ENCODE measurements around the gene USP3.

The USP3 gene

DNA sequence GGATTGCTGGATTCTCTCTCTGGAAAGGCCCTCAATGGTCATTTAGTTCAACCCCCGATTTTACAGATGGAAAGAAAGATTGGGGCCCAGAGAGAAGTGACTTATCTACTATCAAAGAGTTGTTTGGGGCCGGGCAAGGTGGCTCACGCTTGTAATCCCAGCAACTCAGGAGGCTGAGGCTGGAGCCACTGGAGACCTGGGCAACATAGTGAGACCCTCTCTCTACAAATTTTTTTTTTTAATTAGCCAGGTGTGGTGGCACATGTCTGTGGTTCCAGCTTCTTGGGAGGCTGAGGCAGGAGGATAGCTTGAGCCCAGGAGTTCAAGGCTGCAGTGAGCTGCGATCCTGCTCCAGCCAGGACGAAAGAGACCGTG lies 5.2 kb upstream of the USP3 start:
- DNase-seq: no peak

DNA sequence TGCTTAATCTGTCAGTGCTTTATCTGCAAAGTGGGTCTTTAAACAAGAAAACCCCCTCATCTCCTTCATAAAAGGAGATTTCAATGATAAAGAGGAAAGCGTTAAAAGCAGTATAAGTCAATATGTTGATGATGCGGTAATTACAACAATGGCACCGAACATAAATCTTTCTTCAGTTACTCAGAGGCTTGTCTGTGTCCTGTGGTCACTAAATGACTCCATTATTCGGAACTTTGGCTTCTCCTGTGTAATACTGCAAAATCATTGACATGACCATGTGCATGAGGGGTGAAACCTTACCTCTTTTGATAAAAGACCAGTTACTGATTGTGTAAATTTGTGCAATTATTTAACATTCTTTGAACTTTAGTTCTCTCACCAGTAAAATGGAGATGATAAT lies 4.8 kb upstream of the USP3 start:
- DNase-seq: no peak

GRCh38 chr15:63500265-63501250 lies 3.8 kb upstream of the USP3 start:
- DNase-seq: no peak

DNA sequence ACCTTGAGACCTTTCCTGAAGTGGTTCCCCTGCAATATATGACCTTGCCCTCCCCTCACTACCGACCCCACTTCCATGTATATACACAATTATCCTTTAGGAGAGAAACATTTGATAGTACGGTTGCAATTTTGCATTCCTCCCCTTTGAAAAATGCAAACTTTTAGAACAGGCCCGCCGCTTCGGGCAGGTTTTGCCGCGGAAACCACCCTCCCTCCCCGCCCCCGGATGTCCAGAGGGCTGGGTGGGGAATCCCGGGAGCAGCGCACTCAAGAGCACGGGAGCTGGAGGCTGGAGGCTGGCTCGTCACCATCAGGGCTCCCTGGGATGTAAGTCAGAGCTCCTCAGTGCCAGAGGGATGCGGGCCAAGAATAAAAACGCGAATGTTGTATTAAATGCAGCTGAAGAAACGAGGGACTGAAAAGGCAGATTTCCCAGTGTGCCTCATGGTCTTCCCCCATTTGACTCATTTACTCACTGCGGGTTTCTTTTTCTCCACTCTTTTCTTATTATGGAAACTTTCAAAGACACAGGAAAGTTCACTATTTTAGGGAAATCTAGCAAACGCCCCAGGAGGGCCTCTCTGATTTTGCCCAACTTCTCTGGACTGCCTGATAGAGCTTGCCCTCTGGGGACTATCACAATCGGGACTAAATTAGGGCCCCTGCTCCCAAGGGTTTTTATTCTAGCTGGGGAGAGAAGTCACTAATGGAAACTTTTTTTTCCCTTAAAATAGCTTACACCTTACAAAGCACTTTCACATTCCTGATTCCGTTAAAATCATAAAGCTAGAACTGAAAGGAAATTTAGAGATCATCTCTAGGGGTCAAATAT lies 2.9 kb upstream of the USP3 start:
- peak; percentile 51 for DNase-seq

- DNase-seq: no peak
These were observed 2.1 kb upstream of the USP3 start for GRCh38 chr15:63502137-63502766.

- peak; percentile 86 for DNase-seq
These were observed 1.3 kb upstream of the USP3 start for GRCh38 chr15:63502843-63503738.

DNA sequence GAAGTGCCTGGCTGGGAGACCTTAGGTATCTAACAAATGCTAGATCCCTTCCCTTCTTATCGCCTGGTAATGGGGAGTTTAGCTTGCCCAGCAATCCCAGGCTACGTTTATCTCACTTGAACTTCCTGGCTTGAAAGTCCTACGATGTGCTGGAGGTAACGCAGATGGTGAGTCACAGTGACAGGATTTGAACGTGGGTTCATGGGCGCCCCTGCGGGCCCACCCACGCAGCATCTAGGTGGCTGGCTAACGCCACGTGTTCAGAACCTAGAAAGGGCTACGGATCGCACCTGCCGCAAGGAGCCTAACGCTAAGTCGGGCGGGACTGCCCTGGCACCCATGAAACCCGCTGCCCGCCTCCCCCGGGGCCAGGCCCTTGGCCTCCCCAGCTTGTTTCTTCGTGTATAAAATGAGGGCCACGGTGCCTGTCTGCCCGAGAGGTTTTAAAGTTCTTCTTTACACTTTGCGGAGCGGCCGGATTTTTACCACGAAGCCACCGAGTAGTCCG lies 600 bp upstream of the USP3 start:
- peak; percentile 91 for DNase-seq

DNA sequence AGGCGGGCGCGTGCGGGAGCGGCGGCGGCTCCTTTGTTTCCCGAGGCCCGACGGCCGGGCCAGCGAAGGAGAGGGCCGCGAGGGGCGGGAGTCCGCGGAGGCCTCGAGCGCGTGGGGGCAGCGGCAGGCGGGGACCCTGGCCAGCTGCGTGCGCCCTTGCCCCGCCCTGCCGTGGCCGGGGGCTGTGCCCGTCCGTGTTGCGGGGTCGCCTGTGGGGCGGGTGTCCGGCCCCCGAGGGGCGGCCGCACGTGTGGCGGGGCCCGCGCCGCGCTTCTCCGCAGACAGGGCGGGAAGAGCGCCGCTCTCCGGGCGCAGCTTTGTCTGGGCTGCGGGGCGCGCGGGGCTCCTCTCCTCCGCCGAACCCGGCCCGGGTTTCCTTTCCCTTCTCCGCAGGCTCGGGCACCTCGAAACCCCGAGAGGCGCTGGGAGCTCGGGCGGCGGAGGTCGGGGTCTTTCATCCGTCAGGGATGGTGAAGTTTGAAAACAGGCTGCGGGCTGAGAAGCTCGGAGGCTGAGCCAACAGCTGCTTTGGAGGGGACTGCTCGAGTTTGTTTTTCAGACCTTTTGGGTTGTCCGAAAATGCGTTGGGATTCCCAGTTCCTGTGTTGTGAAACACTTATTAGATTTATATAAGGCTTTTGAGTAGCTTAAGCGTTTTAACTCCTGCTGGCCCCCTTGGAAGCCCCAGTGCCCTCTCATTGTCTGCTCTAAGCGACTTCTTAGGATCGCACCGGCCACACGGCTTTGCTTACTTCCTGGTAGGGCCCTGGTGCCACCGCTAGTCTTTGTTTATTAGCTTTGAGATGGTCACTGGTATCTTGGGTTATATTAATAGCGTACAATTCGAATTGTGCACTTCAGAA lies 817 bp downstream of the USP3 start:
- peak; percentile 64 for DNase-seq

DNA sequence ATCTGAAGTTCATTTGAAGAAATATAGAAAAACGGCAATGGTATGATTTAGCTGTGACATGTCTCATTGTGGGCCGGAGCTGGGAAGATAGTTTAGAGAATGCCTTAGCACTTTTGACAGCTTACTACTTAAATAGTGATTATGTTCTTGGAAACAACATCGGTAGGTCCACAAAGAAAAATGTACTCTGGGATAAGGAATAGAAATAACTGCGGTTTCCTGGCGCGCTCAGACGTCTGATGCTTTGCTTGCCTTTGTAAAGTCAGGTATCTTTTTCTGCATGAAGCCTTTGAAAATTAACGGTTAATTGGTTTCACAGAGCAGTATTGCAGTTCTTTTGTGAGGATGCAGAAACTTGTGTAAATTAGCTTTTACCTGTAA lies 1.4 kb downstream of the USP3 start:
- no peak for DNase-seq

GRCh38 chr15:63506537-63507035 lies 2.2 kb downstream of the USP3 start:
- DNase-seq: peak; percentile 40

- DNase-seq: no peak
These were observed 3.8 kb downstream of the USP3 start for GRCh38 chr15:63507878-63508818.

- no peak for DNase-seq
These were observed 4.9 kb downstream of the USP3 start for GRCh38 chr15:63509056-63509954.

GRCh38 chr15:63509955-63510940 lies 5.9 kb downstream of the USP3 start:
- no peak for DNase-seq

DNA sequence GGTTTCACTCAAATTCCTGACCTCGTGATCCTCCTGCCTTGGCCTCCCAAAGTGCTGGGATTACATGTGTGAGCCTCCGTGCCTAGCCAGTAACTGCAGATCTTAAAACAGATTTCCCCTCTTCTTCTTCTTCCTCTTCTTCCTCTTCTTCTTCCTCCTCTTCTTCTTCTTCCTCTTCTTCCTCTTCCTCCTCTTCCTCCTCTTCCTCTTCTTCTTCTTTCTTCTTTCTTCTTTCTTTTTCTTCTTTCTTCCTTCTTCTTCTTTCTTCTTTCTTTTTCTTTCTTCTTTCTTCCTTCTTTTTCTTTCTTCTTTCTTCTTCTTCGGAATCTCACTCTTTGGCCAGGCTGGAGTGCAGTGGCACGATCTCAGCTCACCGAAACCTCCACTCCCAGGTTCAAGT lies 7.8 kb downstream of the USP3 start:
- DNase-seq: no peak

DNA sequence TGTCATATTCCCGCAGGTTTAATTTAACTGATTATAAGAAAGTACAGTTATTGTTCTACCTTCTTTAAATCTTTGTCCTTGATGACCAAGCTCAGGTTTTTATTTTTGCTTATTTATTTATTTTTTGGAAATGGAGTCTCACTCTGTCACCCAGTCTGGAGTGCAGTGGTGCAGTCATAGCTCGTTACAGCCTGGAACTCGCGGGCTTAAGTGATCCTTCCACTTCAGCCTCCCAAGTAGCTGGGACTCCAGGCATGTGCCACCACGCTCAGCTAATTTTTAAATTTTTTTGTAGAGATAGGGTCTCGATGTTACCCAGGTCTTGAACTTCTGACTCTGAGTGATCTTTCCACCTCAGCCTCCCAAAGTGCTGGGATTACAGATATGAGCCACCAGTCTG lies 8.9 kb downstream of the USP3 start:
- DNase-seq: no peak

GRCh38 chr15:63513728-63514127 lies 9.3 kb downstream of the USP3 start:
- DNase-seq: no peak

GRCh38 chr15:63514531-63514943 lies 10.1 kb downstream of the USP3 start:
- no peak for DNase-seq

Measured in stimulated activated CD4-positive, alpha-beta T cell treated with anti-CD3 and anti-CD28 coated beads, Interleukin-15, amount 100 ng/mL, for 24 hours (primary cell).